Measurements from ENCODE around the gene CENPX. TPM values are rescaled to one million over a fixed set of nuclear protein-coding genes. Genes with fewer than 3 reads are reported as not detected.

The CENPX gene
- total RNA-seq, 1 experiment from 2014 or later, result 116 TPM

DNA sequence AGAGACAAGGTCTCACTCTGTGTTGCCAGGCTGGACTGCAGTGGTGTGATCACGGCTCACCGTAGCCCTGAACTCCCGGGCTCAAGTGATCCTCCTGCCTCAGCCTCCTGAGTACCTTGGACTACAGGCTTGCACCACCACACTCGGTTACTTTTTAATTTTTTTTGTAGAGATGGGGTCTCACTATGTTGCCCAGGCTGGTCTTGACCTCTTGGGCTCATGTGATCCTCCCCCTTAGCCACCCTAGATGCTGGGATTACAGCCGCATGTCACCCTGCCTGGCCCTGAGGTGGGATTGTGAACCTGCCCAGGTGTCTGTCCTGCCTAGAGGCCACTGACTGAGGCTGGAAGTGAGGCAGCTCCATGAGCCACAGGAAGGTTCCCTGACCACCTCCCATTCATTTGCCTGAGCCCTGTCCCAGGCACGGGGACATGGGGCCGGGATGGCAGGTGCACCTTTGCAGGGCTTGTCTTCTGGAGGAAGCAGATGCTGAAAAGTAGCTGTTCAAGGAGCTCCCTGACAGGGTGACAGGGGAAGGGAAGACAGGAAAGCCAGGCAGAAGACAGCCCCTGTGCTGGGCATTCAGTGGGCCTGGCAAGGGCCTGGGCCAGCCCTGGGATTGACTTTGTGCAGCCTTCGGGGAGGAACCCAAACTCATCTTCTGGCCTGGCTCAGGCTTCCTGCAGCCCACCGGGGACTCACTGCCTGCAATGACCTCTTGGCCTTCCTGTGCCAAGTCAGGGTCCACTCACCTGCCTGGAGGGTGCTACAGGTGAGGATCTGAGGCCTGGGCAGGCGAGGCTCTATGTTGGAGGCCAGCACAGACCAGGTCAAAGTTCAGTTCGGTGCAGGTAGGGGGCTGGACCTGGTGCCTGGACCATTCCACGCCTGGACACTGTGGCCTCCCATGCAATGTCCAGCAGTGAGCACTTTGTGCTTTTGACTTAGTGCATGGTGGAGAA, 53.5 kb downstream of the CENPX start:
- no peak overlapping the region for H3K27ac ChIP-seq
- H3K9me3 ChIP-seq (replicated peaks), result peaks cover 3% of the 10 kb centered on the region
- no peak for DNase-seq

More for the DNA sequence above, 53.5 kb downstream of the CENPX start:
- Histone ChIP-seq H3K4me1 (peaks cover 16% of the 10 kb centered on the region), H3K4me3 (no peak overlapping the region), H3K36me3 (no peaks in the 10 kb centered on the region), H3K27me3 (no peaks in the 10 kb centered on the region)

Other genes with a start within 250 kb of the CENPX start
- 0.04 TPM in 1 of 2 replicates, not detected in the other for gene GCGR, start 218.7 kb downstream of the CENPX start, total RNA-seq (2014; rRNA removed; shearing (Covaris generic))
- gene MCRIP1, start 189.6 kb downstream of the CENPX start, total RNA-seq (2014; rRNA removed; shearing (Covaris generic)), result 130 and 146 TPM in 2 replicates
- not detected in 2 replicates for gene PPP1R27, start 187.8 kb downstream of the CENPX start, total RNA-seq (2014; rRNA removed; shearing (Covaris generic))
- 558 and 620 TPM in 2 replicates for gene P4HB, start 162.3 kb downstream of the CENPX start, total RNA-seq (2014; rRNA removed; shearing (Covaris generic))
- gene ARHGDIA, start 151.5 kb downstream of the CENPX start, total RNA-seq (2014; rRNA removed; shearing (Covaris generic)), result 201 and 216 TPM in 2 replicates
- gene ALYREF, start 131.3 kb downstream of the CENPX start, total RNA-seq (2014; rRNA removed; shearing (Covaris generic)), result 512 and 516 TPM in 2 replicates
- 266 and 312 TPM in 2 replicates for gene ANAPC11, start 131.2 kb downstream of the CENPX start, total RNA-seq (2014; rRNA removed; shearing (Covaris generic))
- 3.8 and 4.9 TPM in 2 replicates for gene NPB, start 120.6 kb downstream of the CENPX start, total RNA-seq (2014; rRNA removed; shearing (Covaris generic))
- 30.2 and 33.0 TPM in 2 replicates for gene PCYT2, start 111.5 kb downstream of the CENPX start, total RNA-seq (2014; rRNA removed; shearing (Covaris generic))
- gene SIRT7, start 104.7 kb downstream of the CENPX start, total RNA-seq (2014; rRNA removed; shearing (Covaris generic)), result 20.1 and 23.5 TPM in 2 replicates
- gene MAFG, start 95.1 kb downstream of the CENPX start, total RNA-seq (2014; rRNA removed; shearing (Covaris generic)), result 27.3 and 29.0 TPM in 2 replicates
- gene PYCR1, start 85.6 kb downstream of the CENPX start, total RNA-seq (2014; rRNA removed; shearing (Covaris generic)), result 152 and 159 TPM in 2 replicates
- 0.81 and 0.85 TPM in 2 replicates for gene MYADML2, start 75.6 kb downstream of the CENPX start, total RNA-seq (2014; rRNA removed; shearing (Covaris generic))
- 1.8 and 3.3 TPM in 2 replicates for gene NOTUM, start 61.7 kb downstream of the CENPX start, total RNA-seq (2014; rRNA removed; shearing (Covaris generic))
- 40.6 and 42.6 TPM in 2 replicates for gene ASPSCR1, start 45.2 kb downstream of the CENPX start, total RNA-seq (2014; rRNA removed; shearing (Covaris generic))
- 17.3 and 21.3 TPM in 2 replicates for gene LRRC45, start 427 bp upstream of the CENPX start, total RNA-seq (2014; rRNA removed; shearing (Covaris generic))
- 17.9 and 20.8 TPM in 2 replicates for gene RAC3, start 8.8 kb upstream of the CENPX start, total RNA-seq (2014; rRNA removed; shearing (Covaris generic))
- gene DCXR, start 14.8 kb upstream of the CENPX start, total RNA-seq (2014; rRNA removed; shearing (Covaris generic)), result 110 and 112 TPM in 2 replicates
- gene RFNG, start 28.9 kb upstream of the CENPX start, total RNA-seq (2014; rRNA removed; shearing (Covaris generic)), result 21.8 and 26.5 TPM in 2 replicates
- 168 and 176 TPM in 2 replicates for gene GPS1, start 29.0 kb upstream of the CENPX start, total RNA-seq (2014; rRNA removed; shearing (Covaris generic))
- gene DUS1L, start 42.9 kb upstream of the CENPX start, total RNA-seq (2014; rRNA removed; shearing (Covaris generic)), result 112 and 126 TPM in 2 replicates
- gene FASN, start 75.4 kb upstream of the CENPX start, total RNA-seq (2014; rRNA removed; shearing (Covaris generic)), result 141 and 151 TPM in 2 replicates
- 23.5 and 24.6 TPM in 2 replicates for gene CCDC57, start 190.0 kb upstream of the CENPX start, total RNA-seq (2014; rRNA removed; shearing (Covaris generic))
- 11.0 and 13.2 TPM in 2 replicates for gene SLC16A3, start 206.2 kb upstream of the CENPX start, total RNA-seq (2014; rRNA removed; shearing (Covaris generic))